HCT116 (cell line): ENCODE data around the gene FSHR. TPM values are rescaled to one million over a fixed set of nuclear protein-coding genes. Genes with fewer than 3 reads are reported as not detected.

Source experiments
- ATAC-seq: fragments of 200-7000 bp; cut with Tn5 transposase; 2 replicates; pipeline ENCODE4 v1.9.1; 2020; ENCODE audit warnings: mild to moderate bottlenecking, moderate library complexity
- BruUV-seq: library from RNA; stranded (reverse); fragments of 400-500 nt; replicated peaks from 2 replicates; lab custom pipeline; 2021; lab: Mats Ljungman, UMichigan
- CTCF ChIA-PET: fragments of 300-600 bp; sonication (Branson Sonifier 250); formaldehyde crosslinking; loops from one replicate; lab custom pipeline; 2021; ENCODE audit warnings: antibody characterized with exemption; lab: Charles Lee
- POLR2A ChIA-PET: fragments of 300-600, 350-600 bp; sonication (Branson Sonifier 250); formaldehyde crosslinking; loops from one replicate; lab custom pipeline; 2021; ENCODE audit warnings: antibody characterized with exemption; lab: Charles Lee
- RAD21 ChIA-PET, 2 experiments: fragments of 300-600 bp; sonication (Branson Sonifier 250); formaldehyde crosslinking; loops; one replicate each; lab custom pipeline; 2023; ENCODE audit warnings: low total read pairs in 2 of 2; ENCODE audit not compliant: uncharacterized antibody in 2 of 2, unreplicated experiment in 2 of 2, low non-redundant PET in 1 of 2; lab: Charles Lee
- DNase-seq: peaks from one replicate; pipeline ENCODE4 v3.0.0-alpha.2; 2010; ENCODE audit warnings: low read depth, low spot score
- H2AFZ ChIP-seq: fragments of 200-600 bp; shearing (Covaris generic), sonication (generic); 2 replicates; pipeline ENCODE4 v1.6.1; 2017; ENCODE audit warnings: low read depth, mixed run types, mixed read lengths, antibody characterized with exemption, low read length; ENCODE audit not compliant: poor library complexity, severe bottlenecking
- H3K27ac ChIP-seq: 2 replicates; pipeline ENCODE4 v1.5.1; 2012; ENCODE audit warnings: low read depth, low read length
- H3K27me3 ChIP-seq: fragments of 200-600 bp; sonication (generic); 2 replicates; pipeline ENCODE4 v1.6.1; 2016; ENCODE audit warnings: mixed run types, low read length, mixed read lengths; ENCODE audit not compliant: insufficient read depth
- H3K36me3 ChIP-seq, 2 experiments: fragments of 200-500 bp in 1 of 2; fragments of 200-600 bp in 1 of 2; sonication (Bioruptor generic) in 1 of 2; sonication (generic) in 1 of 2; 2 replicates each; pipeline versions ENCODE4 v1.5.1 to v1.6.1; 2014 to 2016; ENCODE audit warnings: low read length in 2 of 2, inconsistent platforms in 1 of 2, mixed read lengths in 1 of 2, mixed run types in 1 of 2; ENCODE audit not compliant: insufficient read depth in 2 of 2, control insufficient read depth in 1 of 2
- H3K4me1 ChIP-seq, 2 experiments: fragments of 200-600 bp in 1 of 2; sonication (generic) in 1 of 2; 2 replicates each; pipeline versions ENCODE4 v1.5.1 to v1.6.1; 2012 to 2017; ENCODE audit warnings: low read length in 2 of 2, inconsistent platforms in 1 of 2, mild to moderate bottlenecking in 1 of 2, mixed read lengths in 1 of 2, mixed run types in 1 of 2, moderate library complexity in 1 of 2; ENCODE audit not compliant: insufficient read depth in 2 of 2, control insufficient read depth in 1 of 2
- H3K4me2 ChIP-seq: fragments of 200-600 bp; sonication (generic); 2 replicates; pipeline ENCODE4 v1.6.1; 2017; ENCODE audit warnings: mixed run types, low read length, mixed read lengths
- H3K4me3 ChIP-seq, 2 experiments: fragments of 200-600 bp in 1 of 2; sonication (generic) in 1 of 2; replicated peaks in 1 of 2; 2 replicates each; pipeline ENCODE4 v1.5.1; 2011 to 2016; ENCODE audit warnings: low read length in 2 of 2, control low read depth in 1 of 2, low read depth in 1 of 2, mild to moderate bottlenecking in 1 of 2, mixed read lengths in 1 of 2, mixed run types in 1 of 2
- H3K79me2 ChIP-seq: fragments of 200-600 bp; sonication (generic); 2 replicates; pipeline ENCODE4 v1.6.1; 2017; ENCODE audit warnings: mild to moderate bottlenecking, mixed run types, low read length, moderate library complexity, mixed read lengths; ENCODE audit not compliant: insufficient read depth
- H3K9ac ChIP-seq: fragments of 200-600 bp; sonication (generic); 2 replicates; pipeline ENCODE4 v1.6.1; 2016; ENCODE audit warnings: low read length, mixed read lengths
- H3K9me2 ChIP-seq: fragments of 200-600 bp; sonication (generic), shearing (Covaris generic); 2 replicates; pipeline ENCODE4 v1.6.1; 2017; ENCODE audit warnings: mixed run types, mild to moderate bottlenecking, moderate library complexity; ENCODE audit not compliant: insufficient read depth
- H3K9me3 ChIP-seq, 2 experiments: fragments of 200-500 bp in 1 of 2; fragments of 200-600 bp in 1 of 2; sonication (Bioruptor generic) in 1 of 2; sonication (generic) in 1 of 2; 2 replicates each; pipeline ENCODE4 v1.6.1; 2014 to 2017; ENCODE audit warnings: low read length in 2 of 2, mixed read lengths in 2 of 2, inconsistent platforms in 1 of 2, low read depth in 1 of 2, mild to moderate bottlenecking in 1 of 2, mixed run types in 1 of 2, moderate library complexity in 1 of 2; ENCODE audit not compliant: control insufficient read depth in 1 of 2, insufficient read depth in 1 of 2
- H4K20me1 ChIP-seq: fragments of 200-600 bp; sonication (generic), shearing (Covaris generic); 2 replicates; pipeline ENCODE4 v1.6.1; 2017; ENCODE audit warnings: mixed run types, mild to moderate bottlenecking, moderate library complexity; ENCODE audit not compliant: insufficient read depth
- CBX3 ChIP-seq: IDR thresholded peaks from 2 replicates; pipeline ENCODE4 v1.6.1; 2012; ENCODE audit warnings: low read depth
- CEBPB ChIP-seq: IDR thresholded peaks from 2 replicates; pipeline ENCODE4 v1.6.1; 2012; ENCODE audit warnings: low read depth
- ELF1 ChIP-seq: IDR thresholded peaks from 2 replicates; pipeline ENCODE4 v1.6.1; 2012; ENCODE audit warnings: low read depth, borderline replicate concordance
- EZH2phosphoT487 ChIP-seq: fragments of 200-600 bp; IDR thresholded peaks from 2 replicates; pipeline ENCODE4 v1.6.1; 2018; ENCODE audit warnings: antibody characterized with exemption, borderline replicate concordance
- FOSL1 ChIP-seq: IDR thresholded peaks from 2 replicates; pipeline ENCODE4 v1.6.1; 2012; ENCODE audit warnings: low read depth
- JUND ChIP-seq: IDR thresholded peaks from 2 replicates; pipeline ENCODE4 v1.6.1; 2012
- POLR2A ChIP-seq: IDR thresholded peaks from 2 replicates; pipeline ENCODE4 v1.7.0; 2011; ENCODE audit warnings: borderline replicate concordance; ENCODE audit not compliant: insufficient read depth, insufficient read length; ENCODE audit errors: extremely low read depth
- POLR2AphosphoS5 ChIP-seq: IDR thresholded peaks from 2 replicates; pipeline ENCODE4 v1.6.1; 2011; ENCODE audit warnings: mild to moderate bottlenecking, low read depth, low read length, moderate library complexity
- RAD21 ChIP-seq: IDR thresholded peaks from 2 replicates; pipeline ENCODE4 v1.6.1; 2012; ENCODE audit warnings: low read depth, mild to moderate bottlenecking
- SP1 ChIP-seq: IDR thresholded peaks from 2 replicates; pipeline ENCODE4 v1.6.1; 2012; ENCODE audit warnings: low read depth
- TCF7L2 ChIP-seq: IDR thresholded peaks from 2 replicates; pipeline ENCODE4 v1.7.0; 2011; ENCODE audit warnings: borderline replicate concordance, inconsistent platforms; ENCODE audit not compliant: insufficient read depth, insufficient read length; ENCODE audit errors: extremely low read depth
- YY1 ChIP-seq: IDR thresholded peaks from 2 replicates; pipeline ENCODE4 v1.6.1; 2011; ENCODE audit warnings: low read length, low read depth, moderate library complexity, mild to moderate bottlenecking; ENCODE audit not compliant: insufficient replicate concordance; ENCODE audit errors: extremely low read depth
- ZFX ChIP-seq: fragments of 450-650 bp; IDR thresholded peaks from 2 replicates; pipeline ENCODE4 v1.6.1; 2017
- ZNF274 ChIP-seq: fragments of 200-500 bp; sonication (Bioruptor generic); IDR thresholded peaks from 2 replicates; pipeline ENCODE4 v1.6.1; 2014; ENCODE audit warnings: mild to moderate bottlenecking, low read depth, low read length, inconsistent platforms
- intact Hi-C: fragments of 100-400 bp; cut with micrococcal nuclease; formaldehyde crosslinking; loops from 2 replicates; pipeline ENCODE4 v1.10.0; 2022
- total RNA-seq: library from RNA; stranded (reverse); gene quantifications from one replicate; pipeline ENCODE4 v1.2.1, GENCODE V29; 2021; ENCODE audit not compliant: unreplicated experiment
- TF ChIP-seq, protein P1 (sequence below): IDR thresholded peaks from 2 replicates; pipeline ENCODE4 v1.6.1; 2012
- TF ChIP-seq, protein P2 (sequence below): IDR thresholded peaks from 2 replicates; pipeline ENCODE4 v1.6.1; 2011; ENCODE audit warnings: mild to moderate bottlenecking, low read length, moderate library complexity; ENCODE audit not compliant: insufficient replicate concordance; ENCODE audit errors: extremely low read depth
- TF ChIP-seq, protein P3 (sequence below): IDR thresholded peaks from 2 replicates; pipeline ENCODE4 v1.6.1; 2012; ENCODE audit warnings: low read depth

The FSHR gene
- total RNA-seq, 1 experiment from 2014 or later = not detected

DNA sequence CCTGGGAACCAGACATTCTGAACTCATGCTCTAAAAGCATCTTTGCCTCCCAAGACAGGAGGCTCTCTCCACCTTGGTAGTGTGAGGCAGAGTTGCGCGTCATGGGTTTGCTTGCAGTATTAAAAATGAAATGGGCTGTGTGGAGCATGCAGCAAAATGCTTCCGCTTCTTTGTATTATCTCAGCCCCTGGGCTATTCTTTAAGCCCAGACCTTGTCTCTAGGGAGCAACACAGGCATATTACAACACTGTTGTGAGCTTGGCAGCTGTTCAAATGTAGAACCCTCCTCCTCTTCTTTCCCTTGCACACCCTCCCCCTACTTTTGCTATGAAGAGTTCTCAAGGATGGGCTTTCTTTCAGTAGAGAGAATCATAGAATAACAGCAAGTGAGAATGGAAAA is 213.7 kb downstream of the FSHR start:
- no peaks in the 10 kb centered on the region for H3K9me2 ChIP-seq

More for the DNA sequence above, 213.7 kb downstream of the FSHR start:
- BruUV-seq = no TSS peak
- Histone ChIP-seq H3K36me3 (no peaks in the 10 kb centered on the region), H3K4me1 (no peaks in the 10 kb centered on the region), H3K79me2 (no peaks in the 10 kb centered on the region), H3K9me3 (no peaks in the 10 kb centered on the region), H3K27ac (no peak overlapping the region), H4K20me1 (no peaks in the 10 kb centered on the region), H3K9ac (no peak overlapping the region), H3K4me2 (no peak overlapping the region), H2AFZ (no peak overlapping the region), H3K4me3 (no peak overlapping the region), H3K27me3 (peaks cover 7% of the 10 kb centered on the region; the same call in 1 of the 2 replicates)
- CTCF ChIA-PET = no interaction called here
- DNase-seq (no peak), ATAC-seq (no peak)
- TF ChIP-seq POLR2AphosphoS5 (no peak), JUND (no peak), FOSL1 (no peak), ZFX (no peak), ELF1 (no peak), SP1 (no peak), POLR2A (no peak), ZNF274 (no peak), EZH2phosphoT487 (no peak), TCF7L2 (no peak), YY1 (no peak), RAD21 (no peak), CBX3 (no peak), CEBPB (no peak)
- TF ChIP-seq, protein P1, sequence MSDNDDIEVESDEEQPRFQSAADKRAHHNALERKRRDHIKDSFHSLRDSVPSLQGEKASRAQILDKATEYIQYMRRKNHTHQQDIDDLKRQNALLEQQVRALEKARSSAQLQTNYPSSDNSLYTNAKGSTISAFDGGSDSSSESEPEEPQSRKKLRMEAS = no peak
- TF ChIP-seq, protein P2, sequence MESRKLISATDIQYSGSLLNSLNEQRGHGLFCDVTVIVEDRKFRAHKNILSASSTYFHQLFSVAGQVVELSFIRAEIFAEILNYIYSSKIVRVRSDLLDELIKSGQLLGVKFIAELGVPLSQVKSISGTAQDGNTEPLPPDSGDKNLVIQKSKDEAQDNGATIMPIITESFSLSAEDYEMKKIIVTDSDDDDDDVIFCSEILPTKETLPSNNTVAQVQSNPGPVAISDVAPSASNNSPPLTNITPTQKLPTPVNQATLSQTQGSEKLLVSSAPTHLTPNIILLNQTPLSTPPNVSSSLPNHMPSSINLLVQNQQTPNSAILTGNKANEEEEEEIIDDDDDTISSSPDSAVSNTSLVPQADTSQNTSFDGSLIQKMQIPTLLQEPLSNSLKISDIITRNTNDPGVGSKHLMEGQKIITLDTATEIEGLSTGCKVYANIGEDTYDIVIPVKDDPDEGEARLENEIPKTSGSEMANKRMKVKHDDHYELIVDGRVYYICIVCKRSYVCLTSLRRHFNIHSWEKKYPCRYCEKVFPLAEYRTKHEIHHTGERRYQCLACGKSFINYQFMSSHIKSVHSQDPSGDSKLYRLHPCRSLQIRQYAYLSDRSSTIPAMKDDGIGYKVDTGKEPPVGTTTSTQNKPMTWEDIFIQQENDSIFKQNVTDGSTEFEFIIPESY = no peak
- TF ChIP-seq, protein P3, sequence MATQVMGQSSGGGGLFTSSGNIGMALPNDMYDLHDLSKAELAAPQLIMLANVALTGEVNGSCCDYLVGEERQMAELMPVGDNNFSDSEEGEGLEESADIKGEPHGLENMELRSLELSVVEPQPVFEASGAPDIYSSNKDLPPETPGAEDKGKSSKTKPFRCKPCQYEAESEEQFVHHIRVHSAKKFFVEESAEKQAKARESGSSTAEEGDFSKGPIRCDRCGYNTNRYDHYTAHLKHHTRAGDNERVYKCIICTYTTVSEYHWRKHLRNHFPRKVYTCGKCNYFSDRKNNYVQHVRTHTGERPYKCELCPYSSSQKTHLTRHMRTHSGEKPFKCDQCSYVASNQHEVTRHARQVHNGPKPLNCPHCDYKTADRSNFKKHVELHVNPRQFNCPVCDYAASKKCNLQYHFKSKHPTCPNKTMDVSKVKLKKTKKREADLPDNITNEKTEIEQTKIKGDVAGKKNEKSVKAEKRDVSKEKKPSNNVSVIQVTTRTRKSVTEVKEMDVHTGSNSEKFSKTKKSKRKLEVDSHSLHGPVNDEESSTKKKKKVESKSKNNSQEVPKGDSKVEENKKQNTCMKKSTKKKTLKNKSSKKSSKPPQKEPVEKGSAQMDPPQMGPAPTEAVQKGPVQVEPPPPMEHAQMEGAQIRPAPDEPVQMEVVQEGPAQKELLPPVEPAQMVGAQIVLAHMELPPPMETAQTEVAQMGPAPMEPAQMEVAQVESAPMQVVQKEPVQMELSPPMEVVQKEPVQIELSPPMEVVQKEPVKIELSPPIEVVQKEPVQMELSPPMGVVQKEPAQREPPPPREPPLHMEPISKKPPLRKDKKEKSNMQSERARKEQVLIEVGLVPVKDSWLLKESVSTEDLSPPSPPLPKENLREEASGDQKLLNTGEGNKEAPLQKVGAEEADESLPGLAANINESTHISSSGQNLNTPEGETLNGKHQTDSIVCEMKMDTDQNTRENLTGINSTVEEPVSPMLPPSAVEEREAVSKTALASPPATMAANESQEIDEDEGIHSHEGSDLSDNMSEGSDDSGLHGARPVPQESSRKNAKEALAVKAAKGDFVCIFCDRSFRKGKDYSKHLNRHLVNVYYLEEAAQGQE = no peak
- POLR2A ChIA-PET = no interaction called here
- RAD21 ChIA-PET = no interaction called here
- intact Hi-C loops = no loop called here
